GM23248 (cell line): ENCODE results near the gene NAA10. TPM values are rescaled to one million over a fixed set of nuclear protein-coding genes. Genes with fewer than 3 reads are reported as not detected.

ENCODE experiments used
- DNase-seq: peaks from one replicate; pipeline ENCODE4 v3.0.0-alpha.2; 2015
- H2AFZ ChIP-seq: fragments of 200-600 bp; sonication (generic); 2 replicates; pipeline ENCODE4 v1.6.1; 2016; ENCODE audit warnings: antibody characterized with exemption
- H3F3A ChIP-seq: fragments of 200-600 bp; sonication (generic); 2 replicates; pipeline ENCODE4 v1.6.1; 2016; ENCODE audit warnings: mild to moderate bottlenecking, antibody characterized with exemption, mixed run types; ENCODE audit not compliant: insufficient read depth
- H3K27ac ChIP-seq: fragments of 200-600 bp; sonication (generic); 2 replicates; pipeline ENCODE4 v1.5.1; 2016; ENCODE audit warnings: mild to moderate bottlenecking
- H3K27me3 ChIP-seq: fragments of 200-600 bp; sonication (generic); replicated peaks from 2 replicates; pipeline ENCODE4 v1.6.1; 2016; ENCODE audit warnings: mild to moderate bottlenecking; ENCODE audit not compliant: insufficient read depth
- H3K36me3 ChIP-seq: fragments of 200-600 bp; sonication (generic); 2 replicates; pipeline ENCODE4 v1.6.1; 2016; ENCODE audit warnings: low read depth, mild to moderate bottlenecking
- H3K4me1 ChIP-seq: fragments of 200-600 bp; sonication (generic); 2 replicates; pipeline ENCODE4 v1.6.1; 2016; ENCODE audit warnings: mild to moderate bottlenecking; ENCODE audit not compliant: insufficient read depth
- H3K4me2 ChIP-seq: fragments of 200-600 bp; sonication (generic); one replicate; pipeline ENCODE4 v1.6.1; 2016; ENCODE audit warnings: mild to moderate bottlenecking; ENCODE audit not compliant: unreplicated experiment
- H3K4me3 ChIP-seq: fragments of 200-600 bp; sonication (generic); 2 replicates; pipeline ENCODE4 v1.5.1; 2016; ENCODE audit warnings: mild to moderate bottlenecking
- H3K79me2 ChIP-seq: fragments of 200-600 bp; sonication (generic); 2 replicates; pipeline ENCODE4 v1.6.1; 2016; ENCODE audit warnings: mild to moderate bottlenecking; ENCODE audit not compliant: insufficient read depth
- H3K9ac ChIP-seq: fragments of 200-600 bp; sonication (generic); 2 replicates; pipeline ENCODE4 v1.6.1; 2016; ENCODE audit warnings: mild to moderate bottlenecking
- H3K9me2 ChIP-seq: fragments of 200-600 bp; sonication (generic); 2 replicates; pipeline ENCODE4 v1.6.1; 2016; ENCODE audit warnings: mixed run types, mild to moderate bottlenecking, moderate library complexity; ENCODE audit not compliant: insufficient read depth
- H3K9me3 ChIP-seq: fragments of 200-600 bp; sonication (generic); one replicate; pipeline ENCODE4 v1.6.1; 2017; ENCODE audit warnings: low read depth
- H4K20me1 ChIP-seq: fragments of 200-600 bp; sonication (generic); 2 replicates; pipeline ENCODE4 v1.6.0; 2016; ENCODE audit not compliant: insufficient read depth
- EZH2 ChIP-seq: fragments of 200-600 bp; sonication (generic); IDR thresholded peaks from 2 replicates; pipeline ENCODE4 v1.6.1; 2018; ENCODE audit warnings: antibody characterized with exemption, mild to moderate bottlenecking; ENCODE audit not compliant: insufficient read depth, poor library complexity, severe bottlenecking
- EZH2phosphoT487 ChIP-seq: fragments of 200-600 bp; sonication (generic); IDR thresholded peaks from 2 replicates; pipeline ENCODE4 v1.6.1; 2018; ENCODE audit warnings: antibody characterized with exemption, moderate library complexity, mild to moderate bottlenecking, low read depth; ENCODE audit not compliant: insufficient read depth
- WGBS, 2 experiments: methylation state at CpG; one replicate each; pipeline ENCODE4 v1.1.6; 2015 to 2017; ENCODE audit warnings: low lambda C conversion rate in 2 of 2, low coverage in 1 of 2; ENCODE audit errors: missing lambda C conversion rate in 2 of 2; 5-methylcytosine and 5-hydroxymethylcytosine counted together
- in situ Hi-C: fragments of 300-500 bp; cut with MboI; formaldehyde crosslinking; loops from 2 replicates; pipeline ENCODE4 v1.15.0; 2020
- polyA plus RNA-seq: library from polyadenylated mRNA; unstranded; fragments of >200 nt; fragmentation: Nextera tagmentation; extraction: Ambion mirVana; gene quantifications from 2 replicates; pipeline ENCODE4 v1.2.1, GENCODE V29; 2016
- total RNA-seq: library from RNA; depleted of rRNA; stranded (reverse); fragments of >200 nt; shearing (Covaris generic); gene quantifications from 2 replicates; pipeline ENCODE4 v1.2.3, GENCODE V29; 2014

Gene NAA10
- total and polyA plus RNA-seq, 2 experiments from 2014 or later, result 154 to 166 TPM

GRCh38 chrX:153953342-153953830 lies 18.5 kb upstream of the NAA10 start:
- peak; percentile 66 for DNase-seq

GRCh38 chrX:153952373-153953026 lies 17.7 kb upstream of the NAA10 start:
- 78 to 95% methylated on average over 10 to 24 of the region's 32 CpGs for WGBS, 2 experiments
- no peaks in the 10 kb centered on the region for H4K20me1 ChIP-seq
- no peaks in the 10 kb centered on the region for H3K9me2 ChIP-seq
- H3K4me1 ChIP-seq, result no peaks in the 10 kb centered on the region
- no peaks in the 10 kb centered on the region for H3K79me2 ChIP-seq
- H3K4me2 ChIP-seq, result no peak overlapping the region
- no peaks in the 10 kb centered on the region for H3K9me3 ChIP-seq
- TF ChIP-seq EZH2phosphoT487 (no peak), EZH2 (no peak)
- in situ Hi-C loops, result no loop called here
- no peak overlapping the region for H3K4me3 ChIP-seq
- H3K9ac ChIP-seq, result no peak overlapping the region
- DNase-seq, result no peak
- H3K36me3 ChIP-seq, result no peaks in the 10 kb centered on the region; the same call in 1 of the 2 replicates
- H3K27ac ChIP-seq, result no peak overlapping the region
- no peaks in the 10 kb centered on the region for H3K27me3 ChIP-seq
- no peak overlapping the region for H2AFZ ChIP-seq
- no peaks in the 10 kb centered on the region for H3F3A ChIP-seq

More at GRCh38 chrX:153953342-153953830, 18.5 kb upstream of the NAA10 start:
- 7 to 54% methylated on average over 12 to 20 of the region's 33 CpGs for WGBS, 2 experiments
- H3K4me3 ChIP-seq, result no peak overlapping the region
- no peaks in the 10 kb centered on the region for H3K79me2 ChIP-seq
- H3K9me2 ChIP-seq, result no peaks in the 10 kb centered on the region
- no peaks in the 10 kb centered on the region for H3K27me3 ChIP-seq
- H2AFZ ChIP-seq, result no peak overlapping the region
- no peaks in the 10 kb centered on the region for H4K20me1 ChIP-seq
- in situ Hi-C loops, result no loop called here
- no peak overlapping the region for H3K4me2 ChIP-seq
- H3F3A ChIP-seq, result no peaks in the 10 kb centered on the region
- H3K9me3 ChIP-seq, result no peaks in the 10 kb centered on the region
- no peak overlapping the region for H3K27ac ChIP-seq
- H3K36me3 ChIP-seq, result no peaks in the 10 kb centered on the region
- no peaks in the 10 kb centered on the region for H3K4me1 ChIP-seq
- H3K9ac ChIP-seq, result no peak overlapping the region
- TF ChIP-seq EZH2, result no peak
- TF ChIP-seq EZH2phosphoT487, result no peak

- Histone ChIP-seq H3K27me3 (no peaks in the 10 kb centered on the region), H3F3A (no peaks in the 10 kb centered on the region), H3K79me2 (no peaks in the 10 kb centered on the region), H3K27ac (no peak overlapping the region), H3K9me2 (no peaks in the 10 kb centered on the region), H3K36me3 (no peaks in the 10 kb centered on the region; the same call in 1 of the 2 replicates), H3K9me3 (no peaks in the 10 kb centered on the region), H4K20me1 (no peaks in the 10 kb centered on the region), H3K9ac (no peak overlapping the region), H2AFZ (no peak overlapping the region), H3K4me3 (no peak overlapping the region), H3K4me2 (no peak overlapping the region), H3K4me1 (no peaks in the 10 kb centered on the region)
- in situ Hi-C loops, result no loop called here
- no peak for DNase-seq
- 87 to 97% methylated on average over 11 to 12 of the region's 28 CpGs for WGBS, 2 experiments
- no peak for TF ChIP-seq EZH2phosphoT487
- no peak for TF ChIP-seq EZH2
Observed at GRCh38 chrX:153951683-153952372, 17.0 kb upstream of the NAA10 start.

- H3K9me3 ChIP-seq, result no peaks in the 10 kb centered on the region
- no peak for DNase-seq
- no peaks in the 10 kb centered on the region for H3K9me2 ChIP-seq
- 81 to 87% methylated on average over 8 to 19 of the region's 19 CpGs for WGBS, 2 experiments
- no peak overlapping the region for H3K27ac ChIP-seq
- H3F3A ChIP-seq, result no peaks in the 10 kb centered on the region
- TF ChIP-seq EZH2phosphoT487 (no peak), EZH2 (no peak)
- H3K4me2 ChIP-seq, result no peak overlapping the region
- H3K27me3 ChIP-seq, result no peaks in the 10 kb centered on the region
- H4K20me1 ChIP-seq, result no peaks in the 10 kb centered on the region
- no peak overlapping the region for H3K9ac ChIP-seq
- no peaks in the 10 kb centered on the region; the same call in 1 of the 2 replicates for H3K36me3 ChIP-seq
- no peaks in the 10 kb centered on the region for H3K4me1 ChIP-seq
- in situ Hi-C loops, result no loop called here
- H3K79me2 ChIP-seq, result no peaks in the 10 kb centered on the region
- no peak overlapping the region for H3K4me3 ChIP-seq
- no peak overlapping the region for H2AFZ ChIP-seq
Observed at GRCh38 chrX:153950127-153950526, 15.3 kb upstream of the NAA10 start.
